ENCODE results near the gene OR6M1.

The OR6M1 gene

DNA sequence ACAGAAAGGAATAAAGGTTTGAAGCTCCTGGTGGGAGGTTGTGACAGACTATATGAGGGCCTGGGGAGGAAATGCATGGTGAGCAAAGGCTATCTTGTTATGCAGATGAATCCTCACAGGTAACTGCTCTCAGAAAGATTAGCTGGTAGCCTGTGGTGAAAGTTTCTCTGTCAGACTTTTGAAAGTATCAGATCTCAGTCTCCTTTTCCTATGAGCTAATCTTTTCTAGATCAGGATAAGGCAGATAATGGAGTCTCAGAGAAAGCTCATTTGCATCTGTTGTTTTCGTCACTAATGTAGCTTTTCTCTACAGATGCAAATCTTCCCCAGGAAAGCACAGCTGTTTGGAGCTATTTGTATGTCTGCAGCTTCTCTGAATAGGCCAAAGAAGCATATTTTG is 30.9 kb downstream of the OR6M1 start:
- DNase-seq = no peak

DNA sequence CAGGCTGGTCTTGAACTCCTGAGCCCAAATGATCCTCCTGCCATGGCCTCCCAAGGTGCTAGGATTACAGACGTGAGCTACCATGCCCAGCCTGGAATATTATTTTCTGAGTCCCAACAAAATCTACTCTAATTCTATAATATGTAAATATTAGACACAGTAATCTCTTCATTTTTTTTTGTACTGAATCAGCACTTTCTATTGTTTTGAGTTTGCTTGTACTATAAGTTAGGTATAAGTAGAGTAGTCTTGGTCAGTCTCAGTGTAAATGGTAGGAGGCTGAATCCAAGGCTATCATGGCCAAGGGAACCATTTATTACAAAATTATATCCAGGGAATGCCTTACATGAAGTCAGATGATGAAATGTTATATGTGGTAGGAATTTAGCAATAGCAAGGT is 32.2 kb downstream of the OR6M1 start:
- DNase-seq = no peak

DNA sequence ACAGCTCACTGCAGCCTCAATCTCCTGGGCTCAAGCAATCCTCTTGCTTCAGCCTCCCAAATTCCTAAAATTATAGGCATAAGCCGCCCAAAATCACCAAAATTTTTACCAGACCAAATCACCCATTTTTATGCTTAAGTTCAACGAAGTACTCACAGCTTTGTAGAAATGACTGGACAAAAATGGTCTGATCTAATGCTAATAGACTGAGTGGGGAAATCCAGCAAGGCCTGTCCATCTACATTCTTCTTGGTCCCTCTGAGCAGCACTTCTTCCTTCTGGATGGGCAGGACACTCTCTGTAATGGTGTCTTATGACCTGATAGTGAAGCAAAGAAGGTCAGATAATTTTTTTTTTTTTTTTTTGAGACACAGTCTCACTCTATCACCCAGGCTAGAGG is 33.1 kb downstream of the OR6M1 start:
- DNase-seq = no peak

DNA sequence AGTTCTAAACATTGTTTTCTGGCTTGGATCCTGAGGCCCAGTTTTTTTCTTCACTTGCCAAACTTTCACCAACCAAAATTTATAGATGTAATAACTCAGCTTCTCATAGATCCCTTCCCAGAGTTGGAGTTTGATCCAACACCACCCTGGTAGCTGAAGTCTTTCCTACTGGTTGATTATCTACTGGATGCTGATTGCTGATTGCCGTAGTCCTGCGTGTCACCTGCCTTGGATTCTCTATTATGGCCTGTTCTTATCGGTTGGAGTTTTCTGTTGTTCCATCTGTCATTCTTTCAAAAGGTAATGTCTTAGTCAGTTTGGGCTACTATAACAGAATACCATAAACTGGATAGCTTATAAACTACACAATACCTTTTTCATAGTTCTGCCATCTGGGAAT is 34.5 kb downstream of the OR6M1 start:
- DNase-seq = no peak

DNA sequence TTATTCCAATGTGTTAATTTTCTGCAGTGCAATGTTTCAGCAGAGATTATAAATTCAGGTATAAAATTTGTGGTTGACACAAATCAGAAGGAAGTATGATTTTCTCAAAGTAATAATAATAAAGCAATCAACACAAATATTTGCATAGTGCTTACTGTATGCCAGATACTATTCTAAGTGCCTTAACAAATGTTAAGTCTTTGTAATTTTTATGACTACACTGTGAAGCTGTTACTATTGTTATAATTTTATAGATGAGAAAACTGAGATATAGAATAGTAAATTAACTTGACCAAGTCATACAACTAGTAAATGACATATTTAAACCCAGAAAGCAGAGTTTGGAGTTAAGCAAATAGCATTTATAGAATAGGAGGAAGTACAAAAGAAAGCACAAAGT is 35.4 kb downstream of the OR6M1 start:
- no peak for DNase-seq

DNA sequence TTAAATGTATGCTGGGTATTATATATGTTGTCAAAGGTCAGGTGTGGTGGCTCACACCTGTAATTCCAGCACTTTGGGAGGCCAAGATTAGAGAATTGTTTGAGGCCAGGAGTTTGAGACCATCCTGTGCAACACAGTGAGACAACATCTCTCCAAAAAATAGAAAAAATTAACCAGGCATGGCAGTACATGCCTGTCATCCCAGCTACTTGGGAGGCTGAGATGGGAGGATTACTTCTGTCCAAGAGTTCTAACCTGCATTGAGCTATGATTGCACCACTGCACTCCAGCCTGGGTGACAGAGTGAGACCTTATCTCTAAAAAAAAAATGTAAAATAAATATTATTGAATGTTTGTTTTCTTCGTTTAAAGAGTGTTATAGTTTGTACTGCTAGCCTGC is 40.5 kb downstream of the OR6M1 start:
- DNase-seq = no peak

DNA sequence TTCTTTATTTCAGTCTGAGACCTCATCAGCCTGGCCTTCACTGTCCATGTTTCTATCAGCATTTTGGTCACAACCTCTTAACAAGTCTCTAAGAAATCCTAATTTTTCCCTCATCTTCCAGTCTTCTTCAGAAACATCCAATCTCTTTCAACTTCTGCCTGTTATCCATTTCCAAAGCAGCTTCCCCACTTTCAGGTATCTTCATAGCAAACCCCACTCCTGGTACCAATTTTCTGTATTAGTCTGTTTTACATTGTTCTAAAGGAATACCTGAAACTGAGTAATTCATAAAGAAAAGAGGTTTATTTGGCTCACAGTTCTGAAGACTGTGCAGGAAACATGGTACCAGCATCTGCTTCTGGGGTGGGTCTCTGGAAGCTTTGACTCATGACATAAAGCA is 43.7 kb downstream of the OR6M1 start:
- DNase-seq = no peak

GRCh38 chr11:123760894-123761293 is 45.3 kb downstream of the OR6M1 start:
- no peak for DNase-seq

GRCh38 chr11:123757976-123758375 is 48.2 kb downstream of the OR6M1 start:
- DNase-seq = no peak

DNA sequence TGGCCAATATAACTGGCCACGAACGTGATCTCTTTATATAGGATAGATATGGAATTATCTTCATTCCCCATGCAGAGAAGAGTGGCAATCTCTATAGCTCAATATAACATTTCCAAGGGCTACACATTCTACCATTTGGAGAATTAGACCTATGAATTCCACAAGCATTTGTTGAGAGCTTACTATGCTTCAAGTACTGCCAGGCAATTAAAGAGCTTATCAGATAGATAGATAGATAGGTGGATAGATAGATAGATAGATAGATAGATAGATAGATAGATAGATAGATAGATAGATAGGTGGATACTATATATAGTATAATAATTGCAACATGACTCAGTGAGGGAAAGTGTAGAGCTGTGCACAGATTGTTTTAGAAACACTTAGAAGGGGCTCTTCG is 50.3 kb downstream of the OR6M1 start:
- no peak for DNase-seq
